Activated T-cell treated with anti-CD3 and anti-CD28 coated beads for 48 hours (primary cell): ENCODE measurements around the gene TRIP13.
A peak's percentile ranks its signal among the peaks of the same experiment; 100 is the strongest.
"Not testable (repeated sequence)": the region's sequence is repeated elsewhere in the genome, so short reads cannot be mapped to it uniquely, and the experiment has no call there.

ENCODE experiments used
- DNase-seq: peaks from one replicate; pipeline ENCODE4 v3.0.0-alpha.2; 2020; ENCODE audit warnings: low read depth

Gene TRIP13

DNA sequence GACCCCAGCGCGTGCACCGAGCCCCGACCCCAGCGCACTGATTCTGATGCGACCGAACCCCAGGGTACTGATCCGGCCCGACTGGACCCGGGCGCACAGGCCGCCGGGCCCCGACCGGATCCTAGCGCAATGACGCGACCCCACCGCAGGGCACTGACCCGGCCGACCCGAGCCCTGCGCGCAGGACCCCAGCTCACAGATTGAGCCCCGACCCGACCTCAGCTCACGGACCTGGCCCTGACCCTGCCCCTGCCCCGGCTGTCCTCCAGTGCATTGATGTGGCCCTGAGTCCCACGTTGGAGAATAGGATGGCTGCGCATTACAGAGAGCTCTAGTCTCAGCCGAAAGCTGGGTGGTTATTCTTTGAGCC is 438 bp downstream of the TRIP13 start:
- DNase-seq, result no peak

DNA sequence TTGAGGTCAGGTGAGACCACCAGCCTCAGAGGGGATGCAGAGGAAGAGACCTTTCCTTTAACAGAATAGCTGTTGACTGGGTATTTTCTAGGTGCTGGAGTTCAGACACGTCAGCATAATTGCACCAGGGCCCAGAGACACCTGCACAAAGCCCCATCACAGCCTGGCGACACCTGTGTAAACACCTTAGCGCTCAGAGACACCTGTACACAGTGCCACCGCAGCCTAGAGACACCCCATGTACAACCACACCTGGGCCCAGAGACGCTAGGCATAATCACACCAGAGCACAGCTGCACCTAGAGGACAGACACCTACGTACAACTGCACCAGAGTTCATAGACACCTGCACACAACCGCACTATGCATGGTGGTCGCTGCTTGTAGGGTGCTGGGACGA is 1.0 kb downstream of the TRIP13 start:
- no peak for DNase-seq

DNA sequence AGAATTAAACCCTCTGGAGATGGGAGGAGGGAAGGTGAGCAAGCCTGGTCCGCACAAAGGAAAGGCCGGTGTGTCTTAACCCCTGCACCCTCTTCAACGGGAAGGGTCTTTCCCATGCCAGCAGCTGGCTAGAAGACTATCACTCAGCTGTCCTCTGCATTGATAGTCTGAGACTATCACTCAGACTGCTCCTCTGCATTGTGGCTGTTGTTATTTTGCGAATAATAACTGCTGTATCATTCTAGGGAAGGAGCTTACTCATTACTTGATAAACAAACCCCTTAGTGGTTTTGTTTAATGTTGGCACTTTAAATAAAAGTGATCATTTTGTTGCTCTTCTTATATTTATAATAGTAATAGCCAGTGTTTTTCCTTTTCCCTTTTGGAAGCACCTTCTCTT is 8.1 kb downstream of the TRIP13 start:
- DNase-seq, result no peak

DNA sequence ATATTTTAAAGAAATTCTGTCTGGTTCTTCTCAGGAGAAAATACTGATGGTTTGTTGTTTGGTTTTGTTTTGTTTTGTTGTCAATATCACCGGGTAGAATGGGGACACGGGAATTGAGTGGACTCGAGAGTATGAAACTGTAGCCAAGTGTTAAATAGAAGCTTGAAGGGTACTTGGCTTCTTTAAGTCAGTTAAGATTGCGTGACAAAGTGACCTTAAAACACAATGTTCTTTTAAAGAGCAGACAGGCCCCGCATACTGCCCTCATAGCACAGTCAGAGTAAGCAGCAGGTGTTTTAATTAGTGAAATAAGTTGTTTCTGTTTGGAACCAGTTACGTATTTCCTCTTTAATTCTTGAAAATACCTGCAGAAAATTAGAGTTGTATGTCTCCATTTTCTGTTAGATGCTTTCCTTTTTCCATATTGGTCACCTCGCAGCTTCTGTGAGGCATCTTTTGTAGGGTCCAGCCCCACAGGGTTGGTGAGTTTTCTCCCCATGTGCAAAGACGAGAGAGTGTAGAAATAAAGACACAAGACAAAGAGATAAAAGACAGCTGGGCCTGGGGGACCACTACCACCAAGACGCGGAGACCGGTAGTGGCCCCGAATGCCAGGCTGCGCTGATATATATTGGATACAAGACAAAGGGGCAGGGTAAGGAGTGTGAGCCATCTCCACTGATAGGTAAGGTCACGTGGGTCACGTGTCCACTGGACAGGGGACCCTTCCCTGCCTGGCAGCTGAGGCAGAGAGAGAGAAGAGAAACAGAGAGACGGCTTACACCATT is 9.6 kb downstream of the TRIP13 start:
- no peak for DNase-seq

DNA sequence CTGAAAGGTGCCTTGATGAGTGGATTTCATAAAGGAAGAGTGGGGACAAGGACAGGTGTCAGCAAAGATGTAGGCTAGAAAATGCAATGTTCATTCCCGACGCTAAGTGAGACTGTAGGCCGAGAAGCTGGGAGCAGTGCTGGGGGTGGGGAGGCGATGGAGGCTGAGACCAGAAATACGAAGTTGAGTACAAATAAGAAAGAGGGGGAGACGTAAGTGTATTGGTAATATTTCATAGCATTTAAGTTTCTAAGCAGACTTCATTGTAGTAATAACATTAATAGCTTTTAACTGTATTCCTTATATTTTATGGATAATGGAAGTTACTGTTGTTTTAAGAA is 11.0 kb downstream of the TRIP13 start:
- no peak for DNase-seq

DNA sequence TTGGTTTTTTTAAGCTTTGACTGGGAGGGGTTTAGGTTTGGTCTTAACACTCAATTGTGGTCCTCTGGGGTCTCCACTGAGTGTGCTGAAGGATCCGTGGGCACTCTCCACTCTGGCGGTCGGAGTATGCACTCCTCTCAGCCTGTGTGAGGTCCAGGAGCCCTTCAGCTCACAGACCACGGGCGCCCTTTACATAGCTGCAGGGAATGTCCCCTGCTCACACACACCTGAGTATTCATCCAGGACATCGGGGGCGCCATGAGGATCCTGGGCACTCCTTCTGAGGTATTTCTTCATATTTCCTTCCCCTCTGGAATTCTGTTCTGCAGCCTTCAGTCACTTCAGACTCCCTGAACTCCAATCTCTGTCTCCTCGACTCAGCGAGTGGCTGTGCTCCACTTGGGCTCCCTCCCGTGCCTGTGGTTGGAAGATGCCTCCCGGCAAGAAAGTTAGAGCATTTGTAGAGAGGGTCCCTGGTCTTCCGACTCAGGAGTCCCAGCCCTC is 12.5 kb downstream of the TRIP13 start:
- DNase-seq, result no peak

DNA sequence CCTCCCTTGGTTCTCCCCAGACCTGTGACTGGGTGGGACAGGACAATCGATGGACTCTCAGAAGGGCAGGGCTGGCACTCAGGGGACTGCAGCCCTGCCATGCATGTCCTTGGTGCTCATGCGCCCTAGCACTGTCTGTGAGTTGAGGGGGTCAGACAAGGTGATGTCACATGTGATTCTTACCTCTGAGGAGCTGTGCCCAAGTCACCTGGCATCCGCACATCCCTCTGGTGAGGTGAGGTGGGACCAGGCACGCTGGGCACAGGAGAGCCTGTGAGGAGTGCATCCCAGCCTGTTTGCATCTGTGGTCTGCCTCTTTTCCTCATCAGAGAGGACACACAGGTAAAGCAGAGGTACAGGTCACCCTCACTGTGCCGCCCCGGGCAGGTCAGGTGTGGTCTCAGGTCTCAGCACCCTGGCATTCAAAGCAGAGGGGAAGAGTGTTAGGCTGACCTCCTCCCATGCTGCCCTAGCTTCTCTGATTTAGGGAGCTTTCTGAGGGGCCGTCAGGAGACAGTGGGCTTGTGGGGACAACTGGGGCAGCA is 14.8 kb downstream of the TRIP13 start:
- no peak for DNase-seq

DNA sequence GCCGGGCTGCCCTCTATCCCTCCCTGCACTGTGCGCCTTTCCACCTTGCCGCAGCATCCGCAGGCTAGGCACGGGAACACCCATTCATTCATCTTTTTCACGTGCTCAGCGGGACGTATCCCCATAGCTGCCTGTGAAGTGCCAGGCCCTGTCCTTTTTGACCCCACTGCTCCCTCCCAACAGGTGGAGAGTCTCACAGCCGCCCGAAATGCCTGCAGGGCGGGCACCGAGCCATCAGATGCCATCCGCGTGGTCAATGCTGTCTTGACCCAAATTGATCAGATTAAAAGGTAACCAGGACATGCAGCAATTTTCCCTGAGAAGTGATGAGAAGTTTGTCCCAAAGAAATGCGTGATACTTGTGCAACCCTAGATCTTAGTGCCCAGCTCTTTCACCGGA is 15.5 kb downstream of the TRIP13 start:
- DNase-seq, result no peak

DNA sequence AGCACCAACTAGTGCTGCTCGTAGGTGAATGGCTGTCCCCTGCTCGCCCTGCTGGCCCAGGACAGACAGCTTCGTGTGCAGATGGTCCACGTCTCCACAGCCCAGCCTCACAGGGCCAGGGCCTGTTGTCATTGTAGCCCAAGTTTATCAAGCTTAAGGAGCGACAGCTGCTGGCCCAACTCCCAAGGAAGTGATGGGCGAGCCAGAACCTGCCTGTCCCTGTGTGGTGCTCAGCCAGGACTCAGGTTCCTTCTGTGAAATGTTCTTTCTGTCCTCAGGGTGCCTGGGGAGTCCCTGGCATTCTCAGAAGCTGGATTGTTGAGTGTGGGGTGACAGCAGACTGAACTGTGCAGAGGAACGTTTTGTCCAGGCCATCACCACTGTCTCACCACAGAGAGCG is 16.4 kb downstream of the TRIP13 start:
- no peak for DNase-seq

DNA sequence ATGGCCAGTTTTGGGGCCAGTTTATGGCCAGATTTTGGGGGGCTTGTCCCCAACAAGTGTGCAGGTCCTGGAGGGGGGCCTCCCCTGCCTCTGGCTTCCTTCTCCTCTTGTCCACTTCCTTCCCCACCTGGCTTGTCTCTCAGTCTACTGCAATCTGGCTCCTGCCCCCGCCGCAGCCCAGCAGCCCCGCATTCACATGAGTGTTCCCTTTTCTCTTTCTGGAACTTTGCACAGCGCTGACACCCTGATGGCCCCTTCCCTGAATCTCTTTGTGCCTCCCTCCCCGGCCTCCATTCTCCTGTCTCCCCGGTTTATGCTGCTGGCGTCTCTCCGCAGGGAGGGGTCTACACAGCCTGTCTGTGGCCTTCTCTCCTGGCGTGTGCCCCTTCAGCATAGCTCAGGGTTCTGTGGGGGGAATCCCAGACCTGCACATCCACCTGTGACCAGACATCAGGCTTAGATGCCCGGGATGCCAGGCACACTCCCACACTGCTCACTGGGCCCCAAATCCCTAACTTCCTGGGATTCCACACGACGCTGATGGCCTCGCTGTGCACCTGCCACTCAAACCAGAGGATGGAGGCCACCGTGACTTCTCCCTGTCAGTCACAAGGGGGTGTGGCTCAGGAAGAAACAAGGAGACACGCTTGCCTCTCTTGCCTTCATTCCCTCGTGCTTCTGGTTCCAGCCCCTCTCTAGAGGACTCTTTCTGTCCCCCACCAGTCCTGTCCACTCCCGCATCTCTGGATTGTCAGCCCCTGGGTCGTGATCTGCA is 17.5 kb downstream of the TRIP13 start:
- DNase-seq, result no peak

DNA sequence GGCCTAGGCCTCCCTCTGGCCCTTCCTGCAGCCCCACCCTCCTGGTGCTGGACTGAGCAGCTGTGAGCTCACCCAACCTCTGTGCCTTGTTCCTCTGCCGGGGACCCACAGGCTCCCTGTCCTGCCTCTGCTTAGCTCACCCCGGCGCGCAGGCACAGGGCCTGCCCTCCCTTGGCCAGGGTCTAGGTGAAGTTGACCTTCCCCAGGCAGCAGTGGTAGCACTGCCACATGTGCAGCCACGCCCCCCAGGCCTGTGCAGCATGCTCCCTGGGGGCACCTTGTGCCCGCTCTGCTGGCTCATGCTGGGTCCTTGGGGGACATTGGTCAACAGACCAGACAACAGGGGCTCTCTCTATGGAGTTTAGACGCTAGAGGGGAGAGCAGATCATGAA is 18.1 kb downstream of the TRIP13 start:
- no peak for DNase-seq

DNA sequence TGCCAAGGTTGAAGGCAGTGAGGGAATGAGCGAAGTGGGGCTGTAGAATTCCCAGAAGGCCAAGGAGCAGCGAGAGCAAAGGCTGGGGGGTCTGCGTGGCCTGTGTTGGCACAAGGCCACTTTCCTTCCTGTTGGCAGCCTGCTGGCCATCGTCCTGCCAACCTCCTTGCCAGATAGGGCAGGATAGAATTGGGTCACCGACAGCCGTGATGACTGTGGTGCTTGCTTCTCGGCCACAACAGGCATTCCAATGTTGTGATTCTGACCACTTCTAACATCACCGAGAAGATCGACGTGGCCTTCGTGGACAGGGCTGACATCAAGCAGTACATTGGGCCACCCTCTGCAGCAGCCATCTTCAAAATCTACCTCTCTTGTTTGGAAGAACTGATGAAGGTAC is 18.9 kb downstream of the TRIP13 start:
- no peak for DNase-seq

DNA sequence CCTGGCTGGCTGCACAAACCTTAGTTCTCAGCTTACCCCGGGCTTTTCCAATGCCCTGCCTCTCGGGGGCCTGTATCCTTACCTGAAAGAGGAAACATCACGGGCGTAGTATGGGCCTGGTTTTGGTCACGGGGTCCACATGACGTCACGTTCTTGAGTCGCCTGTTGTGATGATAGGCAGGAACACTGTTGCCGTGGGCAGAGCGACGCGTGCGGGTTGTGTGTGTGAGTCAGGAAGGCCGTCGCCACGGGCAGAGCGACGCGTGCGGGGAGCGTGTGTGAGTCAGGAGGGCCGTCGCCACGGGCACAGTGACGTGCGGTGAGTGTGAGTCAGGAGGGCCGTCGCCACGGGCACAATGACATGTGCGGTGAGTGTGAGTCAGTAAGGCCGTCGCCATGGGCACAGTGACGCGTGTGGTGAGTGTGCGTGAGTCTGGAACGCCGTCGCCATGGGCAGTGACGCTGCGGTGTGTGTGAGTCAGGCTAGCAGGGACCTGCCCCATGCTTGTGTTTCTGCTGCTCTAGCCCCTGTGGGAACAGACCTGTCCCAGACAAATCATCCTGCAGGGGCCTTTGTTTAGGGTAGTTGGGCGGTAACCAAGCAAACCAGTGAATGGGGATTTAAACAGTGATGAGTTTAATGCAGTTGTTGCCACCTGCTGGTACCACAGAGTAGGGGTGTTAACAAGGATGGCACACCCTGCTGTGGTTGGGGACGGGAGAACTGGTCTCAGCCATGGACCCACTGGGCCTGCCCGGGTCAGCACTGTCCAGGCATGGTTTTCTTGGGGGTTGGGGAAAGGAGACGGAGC is 19.8 kb downstream of the TRIP13 start:
- DNase-seq, result peak; percentile 81

DNA sequence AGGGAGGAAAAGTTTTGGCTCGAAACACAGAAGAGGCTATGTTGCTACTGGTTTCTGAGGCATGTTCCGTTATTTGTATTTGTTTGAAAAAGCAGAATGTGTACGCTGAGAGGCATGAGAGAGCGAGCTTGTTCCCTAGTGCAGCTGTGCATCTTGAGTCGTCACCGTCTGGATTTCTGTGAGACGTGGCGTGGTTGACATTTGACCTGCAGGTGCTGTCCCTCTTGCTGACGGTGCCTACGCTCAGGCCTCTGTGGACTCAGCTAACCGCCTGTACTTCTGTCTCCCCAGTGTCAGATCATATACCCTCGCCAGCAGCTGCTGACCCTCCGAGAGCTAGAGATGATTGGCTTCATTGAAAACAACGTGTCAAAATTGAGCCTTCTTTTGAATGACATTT is 21.5 kb downstream of the TRIP13 start:
- DNase-seq, result no peak

DNA sequence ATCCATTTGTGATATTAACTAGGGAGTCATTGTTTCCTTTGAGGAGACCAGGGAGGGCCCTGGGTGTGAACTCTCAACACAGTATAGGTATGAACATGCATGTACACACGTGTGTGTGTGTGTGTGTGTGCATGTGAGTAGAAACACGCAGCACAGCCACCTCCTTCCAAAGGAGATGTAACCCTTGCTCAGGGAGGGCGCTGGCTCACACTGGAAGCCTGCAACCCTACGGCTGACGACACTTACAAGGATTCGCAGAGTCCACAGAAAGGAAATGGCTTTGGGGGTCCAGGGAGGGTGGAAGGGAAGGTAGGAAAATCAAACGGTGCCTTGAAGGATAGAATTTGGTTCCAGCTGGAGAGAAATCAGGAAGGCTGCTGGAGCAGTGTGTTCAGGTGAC is 21.9 kb downstream of the TRIP13 start:
- DNase-seq, result no peak

DNA sequence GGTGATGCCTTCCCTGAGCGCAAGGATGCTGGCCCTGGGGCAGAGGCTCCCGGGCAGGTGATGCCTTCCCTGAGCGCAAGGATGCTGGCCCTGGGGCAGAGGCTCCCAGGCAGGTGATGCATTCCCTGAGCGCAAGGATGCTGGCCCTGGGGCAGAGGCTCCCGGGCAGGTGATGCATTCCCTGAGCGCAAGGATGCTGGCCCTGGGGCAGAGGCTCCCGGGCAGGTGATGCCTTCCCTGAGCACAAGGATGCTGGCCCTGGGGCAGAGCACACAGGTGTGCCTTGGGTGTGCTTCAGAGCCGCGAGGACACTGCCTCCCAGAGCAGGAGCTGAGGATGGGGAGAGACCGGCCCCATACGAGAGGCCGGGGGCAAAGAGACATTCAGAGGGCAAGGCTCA is 22.7 kb downstream of the TRIP13 start:
- not testable (repeated sequence) for DNase-seq

DNA sequence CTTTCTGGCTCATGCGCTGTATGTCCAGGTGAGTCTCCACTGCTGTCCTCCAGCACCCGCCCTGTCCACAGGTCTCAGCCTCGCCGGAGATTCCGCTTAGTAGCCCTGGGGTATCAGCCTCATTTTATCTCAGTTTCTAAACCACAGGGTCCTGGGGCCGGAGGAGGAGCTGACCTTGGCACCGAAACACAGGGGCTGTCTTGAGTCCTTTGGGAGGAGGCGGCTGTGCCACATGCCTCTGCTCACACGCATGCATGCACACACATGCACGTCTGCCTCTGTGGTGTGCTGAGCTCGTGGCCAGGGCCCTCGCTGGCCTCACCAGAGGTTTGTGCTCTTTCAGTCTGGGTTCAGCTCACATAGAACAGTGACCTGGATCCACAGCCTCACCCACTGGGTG is 23.3 kb downstream of the TRIP13 start:
- no peak for DNase-seq

DNA sequence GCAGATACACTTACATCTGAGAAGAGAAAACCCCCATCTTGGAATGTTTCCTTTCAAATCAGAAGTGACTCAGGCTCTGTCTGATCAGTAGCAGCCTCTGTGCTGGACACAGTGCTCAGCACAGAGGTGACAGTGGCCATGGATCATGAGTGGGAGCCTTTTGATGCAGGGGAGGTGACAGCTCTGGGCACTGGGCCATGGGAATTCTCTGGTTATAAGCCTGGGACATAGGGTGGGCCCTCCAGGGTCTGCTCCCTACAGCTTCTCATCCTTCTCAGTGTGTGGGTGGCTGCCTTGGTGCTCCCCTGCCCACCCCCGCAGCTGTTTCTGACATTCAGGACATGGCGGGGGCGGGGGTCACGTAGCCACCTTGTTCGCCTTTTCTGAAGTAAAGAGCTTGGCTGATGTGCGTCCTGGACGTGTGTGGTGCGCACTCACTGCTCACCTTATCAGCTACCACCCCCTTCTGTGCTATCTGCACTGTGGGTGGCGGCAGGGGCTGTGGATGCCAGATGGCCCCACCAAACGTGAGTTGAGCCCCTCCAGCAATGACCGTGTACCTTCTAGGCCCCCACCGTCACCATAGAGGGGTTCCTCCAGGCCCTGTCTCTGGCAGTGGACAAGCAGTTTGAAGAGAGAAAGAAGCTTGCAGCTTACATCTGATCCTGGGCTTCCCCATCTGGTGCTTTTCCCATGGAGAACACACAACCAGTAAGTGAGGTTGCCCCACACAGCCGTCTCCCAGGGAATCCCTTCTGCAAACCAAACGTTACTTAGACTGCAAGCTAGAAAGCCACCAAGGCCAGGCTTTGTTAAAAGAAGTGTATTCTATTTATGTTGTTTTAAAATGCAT is 24.0 kb downstream of the TRIP13 start:
- DNase-seq, result no peak

DNA sequence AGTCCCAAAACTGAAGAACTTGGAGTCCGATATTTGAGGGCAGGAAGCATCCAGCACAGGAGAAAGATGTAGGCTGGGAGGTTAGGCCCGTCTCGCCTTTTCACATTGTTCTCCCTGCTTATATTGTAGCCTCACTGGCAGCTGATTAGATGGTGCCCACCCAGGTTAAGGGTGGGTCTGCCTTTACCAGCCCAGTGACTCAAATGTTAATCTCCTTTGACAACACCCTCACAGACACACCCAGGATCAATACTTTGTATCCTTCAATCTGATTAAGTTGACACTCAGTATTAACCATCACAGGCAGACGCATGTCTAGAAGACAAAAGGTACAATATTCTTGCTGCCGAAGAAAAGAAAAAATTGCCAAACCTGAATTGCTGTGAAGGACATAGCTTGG is 26.0 kb downstream of the TRIP13 start:
- DNase-seq, result not testable (repeated sequence)

DNA sequence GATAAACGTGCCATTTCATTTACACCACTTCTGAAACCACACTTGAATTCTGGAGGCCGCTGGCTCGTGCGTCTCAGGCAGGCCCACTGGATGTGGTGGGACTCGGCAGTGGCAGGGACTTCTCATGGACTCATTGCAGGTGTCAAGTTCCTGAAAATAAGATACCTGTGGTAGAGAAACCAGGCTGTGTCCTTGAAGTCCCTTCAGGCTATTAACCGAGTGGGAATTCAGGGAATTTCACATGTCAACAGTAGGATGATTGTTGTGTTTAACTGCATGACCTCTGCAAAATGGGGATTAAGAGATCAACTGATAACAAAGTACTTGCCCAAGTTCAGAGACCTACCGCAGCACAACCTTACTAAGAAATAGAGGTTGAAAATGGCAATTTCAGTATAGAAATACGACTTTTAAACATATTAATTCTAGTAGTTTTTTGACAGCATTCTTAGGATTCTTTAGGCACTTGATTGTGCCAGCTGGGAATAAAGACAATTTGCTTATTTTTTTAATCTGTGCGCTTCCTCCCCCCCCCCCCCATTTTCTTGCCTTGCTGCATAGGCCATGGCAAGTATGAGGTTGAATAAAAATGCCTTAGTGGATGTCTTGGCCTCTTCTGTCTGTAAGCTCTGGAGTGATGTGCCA is 26.8 kb downstream of the TRIP13 start:
- no peak for DNase-seq

DNA sequence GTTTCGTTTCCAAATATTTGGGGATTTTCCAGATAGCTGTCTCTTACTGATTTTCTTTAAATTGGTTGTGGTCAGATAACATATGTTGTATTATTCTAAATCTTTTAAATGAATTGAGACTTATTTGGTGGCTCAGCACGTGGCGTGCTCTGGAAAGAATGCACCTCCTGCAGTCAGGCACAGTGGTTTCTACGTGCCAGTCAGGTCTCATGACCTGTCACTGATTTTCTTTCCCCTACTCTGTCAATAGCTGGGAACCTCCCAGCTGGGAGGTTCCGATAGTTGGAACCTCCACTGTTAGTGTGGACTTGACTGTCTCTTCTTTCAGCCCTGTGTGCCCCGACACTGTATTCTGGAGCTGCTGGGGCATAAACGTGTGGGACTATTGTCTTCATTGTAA is 27.6 kb downstream of the TRIP13 start:
- DNase-seq, result no peak
